ENCODE results near the gene MLPH. TPM values are rescaled to one million over a fixed set of nuclear protein-coding genes. Genes with fewer than 3 reads are reported as not detected.

MLPH gene
- total and polyA plus RNA-seq, 2 donors (not counting 1 experiment from before 2014, with no cell fraction given) = not detected

DNA sequence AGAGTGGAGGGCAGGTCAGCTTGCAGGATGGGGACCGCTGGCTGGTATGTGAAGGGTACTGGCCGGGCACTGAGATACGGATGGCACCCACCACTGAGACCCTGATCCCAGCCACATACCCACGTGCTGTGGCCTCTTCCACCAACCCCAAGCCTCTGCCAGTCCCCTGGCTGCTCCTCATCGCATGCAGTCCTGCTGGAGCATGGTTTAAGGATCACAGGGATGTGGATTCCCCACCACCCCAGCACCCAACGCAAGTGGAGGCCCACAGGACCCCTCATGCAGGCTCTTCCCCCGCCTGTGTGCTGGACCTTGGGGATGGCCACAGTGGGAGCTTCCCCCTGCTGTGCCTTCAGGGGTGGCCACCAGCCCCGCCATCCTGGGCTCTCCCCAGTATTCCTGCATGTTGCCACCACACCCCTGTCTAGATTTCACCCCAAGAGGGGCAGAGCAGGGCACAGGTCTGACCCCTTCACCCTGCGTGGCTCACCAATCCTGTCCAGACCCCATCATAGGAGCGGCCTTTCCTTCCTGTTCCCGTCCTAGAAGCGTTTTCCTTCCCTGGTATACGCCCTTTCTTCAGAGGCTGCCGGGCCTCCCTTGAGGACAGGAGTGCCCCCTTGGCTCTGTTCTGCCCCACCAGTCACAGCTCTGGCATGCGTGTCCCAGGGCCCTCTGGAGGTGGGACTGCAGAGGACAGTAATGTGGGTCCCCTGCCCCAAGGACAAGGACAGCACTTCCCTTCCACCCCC lies 18.3 kb downstream of the MLPH start:
- DNase-seq (no peak), ATAC-seq (ENCODE audit: low read depth) (no peak)
- ChIA-PET POLR2A (no interaction called here), CTCF (interaction anchor here (0.9 kb wide), 1 partner anchor 10 kb away, joined by 3 read pairs; no protein-coding TSS in a partner anchor)
- Histone ChIP-seq H3K36me3 (replicated peaks in 1 of 2; ENCODE audit: control extremely low read depth in 1 of 2, control insufficient read depth in 1 of 2, extremely low read depth in 1 of 2, insufficient read depth in 2 of 2, low read length in 1 of 2) (no peaks in the 10 kb centered on the region), H3K4me3 (ENCODE audit: control extremely low read depth in 1 of 5, extremely low read depth in 1 of 5, insufficient read depth in 1 of 5, low read depth in 2 of 5, low read length in 4 of 5) (no peak overlapping the region), H3K79me2 (ENCODE audit: control insufficient read depth, insufficient read depth, low read length) (no peaks in the 10 kb centered on the region), H2AFZ (ENCODE audit: insufficient read depth, low read depth, low read length, poor library complexity, severe bottlenecking) (no peak overlapping the region), H3K9ac (ENCODE audit: low read length) (no peak overlapping the region), H3K4me2 (replicated peaks; ENCODE audit: low read depth, low read length, poor library complexity, severe bottlenecking) (no peak overlapping the region), H3K27me3 (replicated peaks in 1 of 4; ENCODE audit: control extremely low read depth in 1 of 4, control insufficient read depth in 3 of 4, insufficient read depth in 4 of 4, low read length in 3 of 4) (peaks cover 0 to 7% (median 3%) of the 10 kb centered on the region in 4 experiments), H4K20me1 (ENCODE audit: control insufficient read depth, insufficient read depth, low read length, poor library complexity, severe bottlenecking) (no peaks in the 10 kb centered on the region), H3K27ac (ENCODE audit: low read length in 2 of 2) (no peak overlapping the region), H3K9me3 (ENCODE audit: control extremely low read depth in 1 of 3, control insufficient read depth in 2 of 3, insufficient read depth in 1 of 3, low read length in 2 of 3) (no peaks in the 10 kb centered on the region), H3K4me1 (ENCODE audit: control insufficient read depth in 2 of 2, insufficient read depth in 2 of 2, low read length in 2 of 2) (no peaks in the 10 kb centered on the region)
- Mint-ChIP-seq H3K27ac (no peak overlapping the region), H3K9me3 (ENCODE audit: insufficient read depth) (no peaks in the 10 kb centered on the region), H3K4me3 (no peak overlapping the region), H3K27me3 (peaks cover 30% of the 10 kb centered on the region), H3K4me1 (no peaks in the 10 kb centered on the region)
- intact Hi-C loops (cut with micrococcal nuclease) = no loop called here
- 82% methylated on average over 10 of the region's 15 CpGs for WGBS (ENCODE audit: insufficient coverage)
- TF ChIP-seq, protein P1, sequence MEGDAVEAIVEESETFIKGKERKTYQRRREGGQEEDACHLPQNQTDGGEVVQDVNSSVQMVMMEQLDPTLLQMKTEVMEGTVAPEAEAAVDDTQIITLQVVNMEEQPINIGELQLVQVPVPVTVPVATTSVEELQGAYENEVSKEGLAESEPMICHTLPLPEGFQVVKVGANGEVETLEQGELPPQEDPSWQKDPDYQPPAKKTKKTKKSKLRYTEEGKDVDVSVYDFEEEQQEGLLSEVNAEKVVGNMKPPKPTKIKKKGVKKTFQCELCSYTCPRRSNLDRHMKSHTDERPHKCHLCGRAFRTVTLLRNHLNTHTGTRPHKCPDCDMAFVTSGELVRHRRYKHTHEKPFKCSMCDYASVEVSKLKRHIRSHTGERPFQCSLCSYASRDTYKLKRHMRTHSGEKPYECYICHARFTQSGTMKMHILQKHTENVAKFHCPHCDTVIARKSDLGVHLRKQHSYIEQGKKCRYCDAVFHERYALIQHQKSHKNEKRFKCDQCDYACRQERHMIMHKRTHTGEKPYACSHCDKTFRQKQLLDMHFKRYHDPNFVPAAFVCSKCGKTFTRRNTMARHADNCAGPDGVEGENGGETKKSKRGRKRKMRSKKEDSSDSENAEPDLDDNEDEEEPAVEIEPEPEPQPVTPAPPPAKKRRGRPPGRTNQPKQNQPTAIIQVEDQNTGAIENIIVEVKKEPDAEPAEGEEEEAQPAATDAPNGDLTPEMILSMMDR (IDR thresholded peaks at IDR 0.05) = no peak

DNA sequence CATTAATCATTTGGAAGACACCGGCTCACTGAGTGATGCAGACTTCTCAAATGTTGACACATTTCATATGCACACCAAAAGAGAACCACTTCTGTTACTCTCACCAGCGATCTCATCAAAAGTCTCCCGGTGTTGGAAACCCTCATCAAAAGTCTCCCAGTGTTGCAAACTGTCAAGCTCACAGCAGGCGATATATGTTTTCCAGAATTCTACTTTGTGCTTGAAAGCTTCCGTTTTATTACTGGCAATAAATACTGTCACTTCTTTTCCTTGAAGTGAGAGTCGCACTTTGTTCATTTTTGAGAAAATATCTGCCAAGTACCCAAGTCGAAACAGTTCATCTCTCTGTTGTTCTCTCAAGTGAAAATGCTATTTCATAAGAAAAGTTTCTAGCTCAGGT lies 20.5 kb downstream of the MLPH start:
- H2AFZ ChIP-seq (ENCODE audit: insufficient read depth, low read depth, low read length, poor library complexity, severe bottlenecking) = no peak overlapping the region
- H3K4me3 ChIP-seq (ENCODE audit: control extremely low read depth in 1 of 5, extremely low read depth in 1 of 5, insufficient read depth in 1 of 5, low read depth in 2 of 5, low read length in 4 of 5) = no peak overlapping the region
- ATAC-seq (ENCODE audit: low read depth) (no peak), DNase-seq (no peak)
- no peaks in the 10 kb centered on the region for H3K4me1 ChIP-seq (ENCODE audit: control insufficient read depth in 2 of 2, insufficient read depth in 2 of 2, low read length in 2 of 2)
- Mint-ChIP-seq H3K27ac (no peak overlapping the region), H3K27me3 (peaks cover 29% of the 10 kb centered on the region), H3K4me1 (no peaks in the 10 kb centered on the region), H3K4me3 (no peak overlapping the region), H3K9me3 (ENCODE audit: insufficient read depth) (no peaks in the 10 kb centered on the region)
- H3K9me3 ChIP-seq (ENCODE audit: control extremely low read depth in 1 of 3, control insufficient read depth in 2 of 3, insufficient read depth in 1 of 3, low read length in 2 of 3) = no peaks in the 10 kb centered on the region
- 67% methylated on average over 3 of the region's 7 CpGs for WGBS (ENCODE audit: insufficient coverage)
- no peaks in the 10 kb centered on the region for H4K20me1 ChIP-seq (ENCODE audit: control insufficient read depth, insufficient read depth, low read length, poor library complexity, severe bottlenecking)
- H3K4me2 ChIP-seq (replicated peaks; ENCODE audit: low read depth, low read length, poor library complexity, severe bottlenecking) = no peak overlapping the region
- no peak overlapping the region for H3K27ac ChIP-seq (ENCODE audit: low read length in 2 of 2)
- CTCF ChIA-PET = interaction anchor here (7.0 to 8.4 kb wide), 2 partner anchors 65 to 239 kb away, joined by 80 to 149 read pairs; no protein-coding TSS in a partner anchor
- intact Hi-C loops (cut with micrococcal nuclease) = no loop called here
- no peaks in the 10 kb centered on the region for H3K79me2 ChIP-seq (ENCODE audit: control insufficient read depth, insufficient read depth, low read length)
- POLR2A ChIA-PET = no interaction called here
- peaks cover 0 to 7% (median 3%) of the 10 kb centered on the region in 4 experiments for H3K27me3 ChIP-seq (replicated peaks in 1 of 4; ENCODE audit: control extremely low read depth in 1 of 4, control insufficient read depth in 3 of 4, insufficient read depth in 4 of 4, low read length in 3 of 4)
- H3K36me3 ChIP-seq (replicated peaks in 1 of 2; ENCODE audit: control extremely low read depth in 1 of 2, control insufficient read depth in 1 of 2, extremely low read depth in 1 of 2, insufficient read depth in 2 of 2, low read length in 1 of 2) = no peaks in the 10 kb centered on the region
- TF ChIP-seq, protein P1 (IDR thresholded peaks at IDR 0.05) = no peak
- no peak for TF ChIP-seq EZH2 (IDR thresholded peaks at IDR 0.05; ENCODE audit: borderline replicate concordance, insufficient read depth, low read depth, low read length, poor library complexity, severe bottlenecking)
- no peak overlapping the region for H3K9ac ChIP-seq (ENCODE audit: low read length)

Measured in B cell (primary cell).